Mucosa of gallbladder (tissue), 1 donor: ENCODE measurements around the gene TCF7. TPM values are rescaled to one million over a fixed set of nuclear protein-coding genes. Genes with fewer than 3 reads are reported as not detected.

Source experiments
- DNase-seq: peaks from one replicate; pipeline ENCODE4 v3.0.0-alpha.2; 2020; ENCODE audit warnings: low spot score
- total RNA-seq: library from RNA; stranded (reverse); gene quantifications from one replicate; pipeline ENCODE4 v1.2.1, GENCODE V29; 2021
- donor health status: DM: no; HTN: no; CAD: no.

The TCF7 gene
- 7.4 TPM for total RNA-seq

GRCh38 chr5:134113902-134114875 lies at the start of gene TCF7:
Gene TCF7 (plus strand): TSS chr5:134114681. CDS start chr5:134114907, 226 bp downstream.
- DNase-seq, result peak; percentile 60

GRCh38 chr5:134069553-134069952 lies 44.9 kb upstream of the TCF7 start:
- DNase-seq, result no peak

DNA sequence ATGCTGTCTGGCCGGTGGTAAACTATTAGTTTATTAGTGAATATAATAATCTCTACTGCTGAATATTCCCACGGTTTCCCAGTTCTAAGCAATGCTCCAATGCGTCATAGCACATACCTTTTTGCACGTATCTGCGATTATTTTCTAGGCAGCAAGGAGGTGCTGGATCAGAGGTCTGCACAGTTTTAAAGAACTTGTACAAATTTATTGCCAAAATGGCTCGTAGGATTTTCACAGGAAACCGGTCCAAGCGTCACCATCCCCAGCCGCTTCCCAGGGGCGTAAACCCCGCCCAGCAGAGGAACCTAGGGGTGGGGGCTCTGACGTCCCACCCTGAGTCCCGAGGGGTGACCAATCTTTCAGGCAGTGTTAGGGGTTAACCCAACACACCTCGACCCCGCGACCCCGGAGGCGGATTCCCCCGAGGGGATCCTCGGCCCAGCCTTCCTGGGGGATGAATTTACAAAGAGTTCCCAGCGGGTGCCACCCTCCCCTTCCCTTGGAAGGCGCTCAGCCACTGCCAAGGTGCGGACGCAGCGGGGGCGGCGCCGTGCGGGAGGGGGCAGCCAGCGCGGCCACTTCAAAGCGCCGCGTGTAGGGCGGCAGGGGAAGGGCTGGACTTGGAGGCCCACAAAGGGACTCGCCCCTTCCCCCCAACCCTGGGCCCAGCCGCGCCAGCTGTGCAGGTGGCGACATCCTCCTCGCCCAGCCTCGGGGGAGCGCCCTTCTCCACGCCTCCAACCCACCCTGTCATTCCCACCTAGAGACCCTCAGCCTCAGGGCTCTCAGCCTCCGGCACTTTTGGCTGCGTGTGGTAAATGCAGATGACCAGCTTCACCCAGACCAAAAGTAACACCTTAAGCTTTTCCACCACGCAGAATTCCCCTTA lies 43.5 kb upstream of the TCF7 start:
- DNase-seq, result no peak

- DNase-seq, result no peak
Observed at GRCh38 chr5:134071614-134072207, 42.8 kb upstream of the TCF7 start.

- DNase-seq, result no peak
Observed at GRCh38 chr5:134072471-134073210, 41.8 kb upstream of the TCF7 start.

GRCh38 chr5:134073404-134073803 lies 41.1 kb upstream of the TCF7 start:
- no peak for DNase-seq

DNA sequence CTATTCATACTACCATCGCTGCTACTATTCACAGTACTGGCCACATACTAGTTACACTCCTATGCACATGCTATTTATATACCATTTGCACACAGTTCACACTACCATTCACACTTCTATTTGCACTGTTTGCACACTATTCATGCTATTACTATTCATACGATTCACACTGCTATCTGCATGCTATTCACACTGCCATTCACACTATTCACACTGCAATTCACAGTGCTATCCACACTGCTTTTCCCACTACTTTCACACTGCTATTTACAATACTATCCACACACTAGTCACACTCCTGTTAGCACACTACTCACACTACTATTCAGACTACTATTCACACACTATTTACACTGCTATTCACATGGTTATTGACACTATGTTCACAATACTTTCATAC lies 39.4 kb upstream of the TCF7 start:
- DNase-seq, result no peak

- DNase-seq, result no peak
Observed at GRCh38 chr5:134077926-134078580, 36.4 kb upstream of the TCF7 start.

DNA sequence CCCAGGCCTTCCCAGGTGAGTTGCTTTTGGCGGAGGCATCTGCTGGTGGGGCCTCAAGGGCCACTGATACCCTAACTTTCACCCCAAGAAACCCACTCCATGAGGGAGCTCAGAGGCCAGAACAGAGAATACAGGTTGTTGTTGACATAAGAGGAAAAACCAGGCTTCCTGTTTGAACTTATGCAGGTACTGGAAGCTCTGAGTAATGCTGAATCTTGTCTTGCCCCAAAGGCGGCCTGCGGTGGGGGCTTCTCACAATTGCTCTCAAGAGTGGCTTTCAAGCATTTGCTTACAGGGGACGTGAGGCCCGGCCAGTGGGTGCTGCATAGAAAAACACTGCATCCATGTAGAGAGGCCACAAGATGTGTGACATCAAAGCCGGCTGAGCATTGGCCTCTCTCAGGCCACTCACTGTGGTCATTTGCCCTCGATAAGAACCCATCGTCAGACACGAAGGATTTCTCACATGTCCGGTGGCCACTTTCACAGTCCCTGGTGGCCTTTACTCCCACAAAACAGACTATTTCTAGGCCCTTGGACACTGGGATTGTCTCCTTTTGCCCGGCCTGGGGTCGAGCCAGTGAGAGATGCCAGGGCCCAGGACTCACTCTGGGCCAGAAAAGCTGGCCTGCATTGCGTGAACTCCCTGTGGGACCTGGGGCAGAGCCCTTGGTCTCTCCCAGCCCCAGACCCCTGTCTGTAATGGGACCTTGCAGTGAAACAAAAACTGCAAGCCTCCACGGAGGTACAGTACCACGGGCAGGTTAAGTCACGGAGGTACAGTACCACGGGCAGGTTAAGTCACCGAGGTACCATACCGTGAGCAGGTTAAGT lies 34.5 kb upstream of the TCF7 start:
- DNase-seq, result no peak

DNA sequence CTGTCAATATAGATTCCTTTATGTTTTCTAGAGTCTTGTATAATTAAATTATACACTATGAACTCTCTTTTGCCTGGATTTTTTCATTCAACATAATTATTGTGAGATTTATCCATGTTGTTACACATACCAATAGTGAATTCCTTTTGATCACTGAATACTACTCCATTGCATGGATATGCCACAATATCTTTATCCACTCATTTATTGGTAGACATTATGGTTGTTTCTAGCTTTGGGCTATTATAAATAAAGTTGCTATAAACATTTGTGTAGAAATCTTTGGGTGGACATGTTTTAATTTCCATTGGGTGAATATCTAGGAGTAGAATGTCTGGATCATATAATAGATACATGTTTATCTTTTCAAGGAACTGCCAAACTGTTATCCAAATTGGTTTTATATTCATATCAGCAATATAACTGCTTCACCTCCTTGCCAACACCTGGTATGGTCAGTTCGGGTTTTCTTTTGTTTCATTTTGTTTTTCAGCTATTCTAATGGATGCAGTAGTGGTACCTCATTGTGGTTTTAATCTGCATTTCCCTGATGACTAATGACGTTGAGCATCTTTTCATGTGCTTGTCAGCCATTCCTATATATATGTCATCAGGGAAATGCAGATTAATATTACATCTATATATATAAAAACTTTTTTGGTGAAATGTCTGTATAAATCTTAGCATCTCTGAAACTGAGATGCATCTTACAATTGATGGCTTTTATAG lies 32.1 kb upstream of the TCF7 start:
- DNase-seq, result no peak

GRCh38 chr5:134083517-134083916 lies 31.0 kb upstream of the TCF7 start:
- no peak for DNase-seq

DNA sequence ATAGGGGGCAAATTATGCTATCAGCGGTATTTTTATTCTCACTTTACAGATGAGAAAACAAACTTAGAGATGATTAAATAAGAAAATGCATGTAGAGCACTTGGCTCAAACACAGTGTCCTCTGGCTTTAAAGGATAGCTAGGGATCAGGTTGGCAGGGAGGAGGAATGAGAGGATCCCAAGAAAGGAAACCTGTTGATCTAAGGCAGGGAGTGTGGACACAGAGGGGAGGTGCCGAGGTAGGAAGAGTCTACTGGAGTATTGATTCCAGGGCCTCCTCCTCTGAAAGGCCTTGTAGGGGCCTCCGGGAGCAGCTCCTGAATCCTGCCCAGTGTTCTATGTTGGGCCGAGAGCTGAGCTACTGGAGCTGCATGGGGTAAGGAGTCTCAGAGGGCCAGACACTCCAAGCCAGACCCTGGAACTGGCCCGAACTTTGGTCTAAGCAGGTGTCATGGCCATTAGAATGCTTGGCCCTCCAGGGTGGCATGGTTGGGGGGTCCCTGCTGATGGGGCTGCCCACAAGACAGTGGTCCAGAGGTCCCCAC lies 30.4 kb upstream of the TCF7 start:
- no peak for DNase-seq

DNA sequence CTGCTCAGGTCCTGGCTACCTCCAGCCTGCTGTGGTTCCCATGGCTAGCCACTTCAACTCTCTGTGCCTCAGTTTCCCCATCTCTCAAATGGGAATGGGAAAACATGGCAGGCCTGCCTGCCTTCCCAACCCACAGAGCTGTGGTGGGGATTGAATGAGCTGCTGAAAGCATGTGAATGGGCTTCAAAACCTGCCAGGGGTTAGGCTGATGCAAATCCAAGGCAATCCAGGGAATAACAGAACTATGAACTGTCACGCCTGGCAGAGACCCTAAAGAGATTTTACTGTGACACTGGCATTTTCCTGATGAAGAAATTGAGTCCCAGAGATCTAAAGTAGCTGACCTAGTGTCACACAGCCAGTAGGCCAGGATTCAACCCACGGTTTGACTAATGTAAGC lies 29.9 kb upstream of the TCF7 start:
- no peak for DNase-seq

DNA sequence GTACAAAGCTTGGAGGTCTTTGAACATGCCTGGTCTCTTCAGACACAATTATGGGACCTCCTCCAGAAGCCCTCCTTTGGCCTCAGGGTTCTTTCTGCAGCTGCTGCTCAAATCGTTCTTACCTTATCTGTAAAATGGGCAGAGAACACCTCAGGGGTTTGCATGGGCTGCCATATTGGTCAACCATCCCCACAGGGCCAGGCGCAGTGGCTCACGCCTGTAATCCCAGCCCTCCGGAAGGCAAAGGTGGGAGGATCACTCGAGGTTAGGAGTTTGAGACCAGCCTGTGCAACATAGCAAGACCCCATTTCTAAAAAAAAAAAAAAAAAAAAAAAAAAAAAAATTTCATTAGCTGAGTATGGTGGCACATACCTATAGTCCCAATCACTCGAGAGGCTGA lies 29.1 kb upstream of the TCF7 start:
- no peak for DNase-seq

GRCh38 chr5:134086225-134086942 lies 28.1 kb upstream of the TCF7 start:
- no peak for DNase-seq

DNA sequence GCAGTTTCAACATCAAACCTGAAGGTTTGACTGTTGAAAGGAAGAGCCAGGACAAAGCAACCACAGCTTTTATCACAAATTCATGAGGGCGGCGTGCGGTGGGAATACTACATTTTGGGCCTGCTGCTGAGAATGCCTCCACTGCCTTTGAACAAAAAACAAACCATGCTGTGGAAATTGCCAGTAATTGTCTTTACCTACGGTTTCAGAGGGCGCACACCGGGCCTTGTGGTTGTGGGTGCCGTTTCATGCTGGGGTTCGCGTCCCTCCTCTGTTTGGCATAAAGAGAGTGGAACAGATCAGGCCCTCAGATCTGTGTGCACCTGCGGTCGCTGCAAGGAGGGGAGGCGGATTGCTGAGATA lies 27.6 kb upstream of the TCF7 start:
- DNase-seq, result no peak

- no peak for DNase-seq
Observed at GRCh38 chr5:134088291-134088690, 26.2 kb upstream of the TCF7 start.

DNA sequence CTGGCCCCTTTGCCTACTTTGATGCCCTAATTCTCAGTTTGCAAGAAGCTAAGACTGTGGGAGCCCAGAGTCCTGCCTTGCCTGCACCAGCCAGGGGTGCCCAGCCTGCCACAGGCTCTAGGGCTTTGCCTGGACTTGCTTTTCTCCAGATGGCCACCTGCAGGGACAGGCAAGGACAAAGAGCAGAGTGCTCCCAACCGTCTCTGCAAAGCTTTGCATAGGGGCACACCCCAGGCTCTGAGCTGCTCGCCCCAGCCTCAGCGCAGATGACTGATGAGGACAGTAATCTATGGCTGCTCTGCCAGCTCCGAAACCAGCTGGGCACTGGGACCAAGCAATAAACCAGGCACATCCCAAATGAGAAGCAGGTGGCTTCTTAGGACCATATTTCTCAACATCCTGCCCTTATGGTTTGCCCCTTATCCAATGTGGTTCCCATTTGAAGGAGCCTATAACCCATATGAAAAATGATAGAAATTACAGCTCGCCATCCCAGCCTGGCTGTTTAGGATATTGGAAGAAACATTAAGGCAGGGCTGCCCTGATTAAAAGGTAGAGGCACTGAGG lies 25.4 kb upstream of the TCF7 start:
- no peak for DNase-seq
